H1 (cell line): ENCODE measurements around the gene DPPA5. TPM values are rescaled to one million over a fixed set of nuclear protein-coding genes. Genes with fewer than 3 reads are reported as not detected.

ENCODE experiments used
- CTCF ChIA-PET: fragments of 300-600 bp; sonication (Branson Sonifier 250); formaldehyde crosslinking; loops from one replicate; lab custom pipeline; 2021; ENCODE audit not compliant: partially characterized antibody; lab: Charles Lee
- POLR2A ChIA-PET: fragments of 300-600 bp; sonication (Branson Sonifier 250); formaldehyde crosslinking; loops from one replicate; lab custom pipeline; 2021; ENCODE audit warnings: inconsistent platforms; ENCODE audit not compliant: partially characterized antibody; lab: Charles Lee
- DNase-seq, 2 experiments: peaks; one replicate each; pipeline versions ENCODE4 v3.0.0 to v3.0.0-alpha.2; 2010 to 2022; ENCODE audit warnings: low spot score in 2 of 2, low read depth in 1 of 2, mixed read lengths in 1 of 2
- FAIRE-seq: peaks from 2 replicates; lab custom pipeline; 2011; peaks lifted over from hg19 to GRCh38; lab: Jason Lieb, UNC
- H2AFZ ChIP-seq: 2 replicates; pipeline ENCODE4 v1.8.1; 2012; ENCODE audit warnings: low read length, inconsistent platforms
- H2AK5ac ChIP-seq: 2 replicates; pipeline ENCODE4 v1.6.1; 2013; ENCODE audit warnings: low read depth, low read length
- H2BK120ac ChIP-seq: replicated peaks from 2 replicates; pipeline ENCODE3; 2013; ENCODE audit warnings: low read depth, low read length, inconsistent platforms
- H2BK12ac ChIP-seq: 2 replicates; pipeline ENCODE4 v1.6.1; 2013; ENCODE audit warnings: low read depth, low read length
- H2BK15ac ChIP-seq: 2 replicates; pipeline ENCODE4 v1.6.1; 2013; ENCODE audit warnings: low read length
- H2BK20ac ChIP-seq: 2 replicates; pipeline ENCODE4 v1.6.1; 2013; ENCODE audit warnings: low read length
- H2BK5ac ChIP-seq: 2 replicates; pipeline ENCODE4 v1.6.1; 2013; ENCODE audit warnings: low read depth, low read length
- H3K14ac ChIP-seq: 2 replicates; pipeline ENCODE4 v1.6.1; 2013; ENCODE audit warnings: inconsistent platforms; ENCODE audit not compliant: insufficient read length
- H3K18ac ChIP-seq: 2 replicates; pipeline ENCODE4 v1.6.1; 2013; ENCODE audit warnings: low read length; ENCODE audit errors: extremely low read depth
- H3K23ac ChIP-seq: 2 replicates; pipeline ENCODE4 v1.6.1; 2013; ENCODE audit warnings: inconsistent platforms; ENCODE audit not compliant: insufficient read length
- H3K23me2 ChIP-seq: 2 replicates; pipeline ENCODE4 v1.6.1; 2013; ENCODE audit warnings: low read depth, low read length
- H3K27ac ChIP-seq: 2 replicates; pipeline ENCODE4 v1.6.1; 2011; ENCODE audit warnings: low read depth, low read length, inconsistent platforms
- H3K27me3 ChIP-seq, 4 experiments: replicated peaks in 1 of 4; 1 replicate in 1 of 4; 2 replicates in 3 of 4; pipeline versions ENCODE4 v1.6.1 to v1.8.1; 2011 to 2013; ENCODE audit warnings: low read length in 3 of 4, mild to moderate bottlenecking in 3 of 4, inconsistent platforms in 2 of 4, mixed read lengths in 2 of 4, moderate library complexity in 1 of 4; ENCODE audit not compliant: control insufficient read depth in 3 of 4, insufficient read depth in 3 of 4; ENCODE audit errors: extremely low read depth in 1 of 4
- H3K36me3 ChIP-seq, 4 experiments: 2 replicates each; pipeline versions ENCODE4 v1.6.1 to v1.8.1; 2011 to 2013; ENCODE audit warnings: mild to moderate bottlenecking in 4 of 4, low read length in 3 of 4, moderate library complexity in 2 of 4, control low read depth in 1 of 4, inconsistent platforms in 1 of 4; ENCODE audit not compliant: insufficient read depth in 4 of 4, control insufficient read depth in 2 of 4
- H3K4ac ChIP-seq: replicated peaks from 2 replicates; pipeline ENCODE3; 2013; ENCODE audit warnings: low read length, low read depth, mixed read lengths, inconsistent platforms; ENCODE audit not compliant: insufficient read length
- H3K4me1 ChIP-seq, 4 experiments: replicated peaks in 1 of 4; 1 replicate in 1 of 4; 2 replicates in 3 of 4; pipeline versions ENCODE4 v1.6.1 to v1.8.1; 2011 to 2013; ENCODE audit warnings: low read length in 3 of 4, inconsistent platforms in 2 of 4, mixed read lengths in 1 of 4; ENCODE audit not compliant: insufficient read depth in 4 of 4, control insufficient read depth in 3 of 4
- H3K4me2 ChIP-seq, 2 experiments: 2 replicates each; pipeline versions ENCODE4 v1.6.1 to v1.8.1; 2011 to 2013; ENCODE audit warnings: low read depth in 2 of 2, low read length in 2 of 2, control low read depth in 1 of 2, inconsistent platforms in 1 of 2, mild to moderate bottlenecking in 1 of 2; ENCODE audit not compliant: insufficient read depth in 1 of 2
- H3K4me3 ChIP-seq, 4 experiments: fragments of 200-600, 300-600 bp in 1 of 4; sonication (generic), shearing (Covaris generic), sonication (Bioruptor Twin) in 1 of 4; 2 replicates each; pipeline versions ENCODE4 v1.5.1 to v1.8.1; 2011 to 2016; ENCODE audit warnings: low read length in 4 of 4, low read depth in 3 of 4, control low read depth in 2 of 4, inconsistent platforms in 2 of 4, mild to moderate bottlenecking in 2 of 4, mixed read lengths in 1 of 4, moderate library complexity in 1 of 4; ENCODE audit not compliant: insufficient read depth in 2 of 4; ENCODE audit errors: extremely low read depth in 1 of 4
- H3K56ac ChIP-seq: replicated peaks from 2 replicates; pipeline ENCODE3; 2013; ENCODE audit warnings: low read depth, mild to moderate bottlenecking, mixed read lengths, low read length, inconsistent platforms; ENCODE audit not compliant: insufficient read length
- H3K79me1 ChIP-seq: 2 replicates; pipeline ENCODE4 v1.6.1; 2013; ENCODE audit warnings: low read depth, low read length, control low read depth
- H3K79me2 ChIP-seq, 2 experiments: 2 replicates each; pipeline versions ENCODE4 v1.6.1 to v1.8.1; 2012 to 2013; ENCODE audit warnings: low read length in 2 of 2, mild to moderate bottlenecking in 2 of 2, inconsistent platforms in 1 of 2; ENCODE audit not compliant: insufficient read depth in 2 of 2, control insufficient read depth in 1 of 2
- H3K9ac ChIP-seq, 4 experiments: replicated peaks in 1 of 4; 1 replicate in 1 of 4; 2 replicates in 3 of 4; pipeline versions ENCODE4 v1.6.1 to v1.8.1; 2011 to 2013; ENCODE audit warnings: low read depth in 3 of 4, low read length in 3 of 4, control low read depth in 2 of 4, mild to moderate bottlenecking in 2 of 4, moderate library complexity in 2 of 4, inconsistent platforms in 1 of 4; ENCODE audit errors: extremely low read depth in 1 of 4
- H3K9me3 ChIP-seq, 2 experiments: 2 replicates each; pipeline versions ENCODE4 v1.6.1 to v1.8.1; 2012 to 2013; ENCODE audit warnings: mild to moderate bottlenecking in 2 of 2, moderate library complexity in 2 of 2, control low read depth in 1 of 2, inconsistent platforms in 1 of 2, low read depth in 1 of 2, low read length in 1 of 2, mixed read lengths in 1 of 2; ENCODE audit not compliant: insufficient read depth in 2 of 2
- H4K20me1 ChIP-seq, 2 experiments: replicated peaks in 1 of 2; 2 replicates each; pipeline versions ENCODE3 to v1.8.1; 2011 to 2013; ENCODE audit warnings: inconsistent platforms in 2 of 2, low read length in 2 of 2, mild to moderate bottlenecking in 1 of 2; ENCODE audit not compliant: insufficient read depth in 2 of 2, control insufficient read depth in 1 of 2
- H4K5ac ChIP-seq: 2 replicates; pipeline ENCODE4 v1.6.1; 2013; ENCODE audit warnings: low read length, low read depth, mixed read lengths, inconsistent platforms; ENCODE audit not compliant: insufficient read length
- H4K8ac ChIP-seq: 2 replicates; pipeline ENCODE4 v1.8.0; 2013; ENCODE audit warnings: mild to moderate bottlenecking, moderate library complexity, low read length, inconsistent platforms; ENCODE audit not compliant: insufficient read depth; ENCODE audit errors: extremely low read depth
- H4K91ac ChIP-seq: replicated peaks from 2 replicates; pipeline ENCODE3; 2013; ENCODE audit warnings: low read length, mixed read lengths, inconsistent platforms; ENCODE audit not compliant: insufficient read length
- BRCA1 ChIP-seq: IDR thresholded peaks from 2 replicates; pipeline ENCODE4 v1.6.1; 2012; ENCODE audit warnings: low read depth, low read length, improper control_type of control experiment
- GABPA ChIP-seq: IDR thresholded peaks from 2 replicates; pipeline ENCODE4 v1.6.1; 2011; ENCODE audit warnings: mild to moderate bottlenecking, low read length, moderate library complexity, borderline replicate concordance; ENCODE audit not compliant: insufficient read depth
- JUND ChIP-seq: IDR thresholded peaks from 2 replicates; pipeline ENCODE4 v1.6.1; 2011; ENCODE audit warnings: mild to moderate bottlenecking, improper control_type of control experiment, low read length
- SUZ12 ChIP-seq: fragments of 200-600 bp; sonication (generic); IDR thresholded peaks from 2 replicates; pipeline ENCODE4 v1.6.1; 2012; ENCODE audit warnings: mild to moderate bottlenecking, inconsistent platforms, low read length, moderate library complexity, mixed read lengths
- TAF7 ChIP-seq: optimal IDR thresholded peaks from 2 replicates; pipeline ENCODE3; 2011; ENCODE audit warnings: low read depth, mild to moderate bottlenecking, inconsistent platforms, low read length, moderate library complexity, borderline replicate concordance
- TCF12 ChIP-seq: IDR thresholded peaks from 2 replicates; pipeline ENCODE4 v1.6.1; 2011; ENCODE audit warnings: low read depth, mild to moderate bottlenecking, low read length
- polyA plus RNA-seq, 7 experiments: library from polyadenylated mRNA; depleted of rRNA in 3 of 7; stranded (reverse) in 5 of 7; unstranded in 2 of 7; fragments of >200 nt in 5 of 7; fragments of 200-250 nt in 2 of 7; gene quantifications; 1 replicate in 5 of 7; 2 replicates in 1 of 7; 4 replicates in 1 of 7; pipeline versions ENCODE4 v1.2.1 to v1.2.3, GENCODE V29; 2011 to 2013; ENCODE audit warnings: missing spikeins in 2 of 7, mixed read lengths in 2 of 7
- total RNA-seq: library from RNA; stranded (reverse); fragmentation: NEBNext Ultra II Directional; extraction: Animal tissue kit (Norgen Biotek cat#: 25700); gene quantifications from 2 replicates; pipeline ENCODE4 v1.2.1, GENCODE V29; 2021

The DPPA5 gene
- total and polyA plus RNA-seq, 2 of the 8 experiments (the other 6 are each of a cell fraction or from before 2014, with no cell fraction given) = 2.0 to 2.9 TPM

DNA sequence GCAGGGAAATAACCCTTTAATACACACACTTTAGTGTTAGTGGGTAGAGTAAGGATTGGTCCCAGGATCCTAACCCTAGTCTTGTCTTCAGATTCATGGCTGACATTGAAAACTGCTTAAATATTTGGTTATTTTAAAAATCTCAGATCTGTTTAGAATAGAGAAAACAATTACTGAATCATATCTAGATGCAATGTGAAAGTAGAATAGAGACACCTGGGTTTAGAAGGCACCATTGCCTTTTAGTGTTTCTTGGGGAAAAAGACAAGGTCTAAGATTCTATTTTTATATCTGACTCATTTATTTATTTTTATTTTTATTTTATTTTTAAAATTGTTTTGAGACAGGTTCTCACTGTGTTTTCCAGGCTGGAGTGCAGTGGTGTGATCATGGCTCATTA is 46.6 kb upstream of the DPPA5 start:
- Histone ChIP-seq H3K4me1 (no peaks in the 10 kb centered on the region), H3K23ac (no peak overlapping the region), H2BK5ac (no peak overlapping the region), H3K27me3 (no peaks in the 10 kb centered on the region), H2BK12ac (no peak overlapping the region), H3K4me2 (no peak overlapping the region), H4K5ac (no peak overlapping the region), H2AK5ac (no peak overlapping the region), H4K91ac (no peak overlapping the region), H3K27ac (no peak overlapping the region), H3K9ac (no peak overlapping the region), H2BK15ac (no peak overlapping the region), H3K4ac (no peak overlapping the region), H4K20me1 (no peaks in the 10 kb centered on the region), H2BK120ac (no peak overlapping the region), H3K79me1 (no peaks in the 10 kb centered on the region), H2AFZ (no peak overlapping the region), H3K9me3 (no peaks in the 10 kb centered on the region), H3K36me3 (no peaks in the 10 kb centered on the region), H3K23me2 (no peaks in the 10 kb centered on the region), H3K18ac (no peak overlapping the region), H3K79me2 (no peaks in the 10 kb centered on the region), H4K8ac (no peak overlapping the region), H3K56ac (no peak overlapping the region), H3K4me3 (no peak overlapping the region), H3K14ac (no peak overlapping the region), H2BK20ac (no peak overlapping the region)
- FAIRE-seq = no peak
- ChIA-PET POLR2A (interaction anchor here (1.5 kb wide), 1 partner anchor 113 kb away, joined by 5 read pairs; no protein-coding TSS in a partner anchor), CTCF (no interaction called here)
- TF ChIP-seq TAF7 = no peak
- no peak for TF ChIP-seq SUZ12
- no peak for TF ChIP-seq BRCA1
- no peak for TF ChIP-seq GABPA
- no peak for TF ChIP-seq JUND
- no peak for TF ChIP-seq TCF12
- DNase-seq = no peak
